ENCODE measurements around the gene WWOX. TPM values are rescaled to one million over a fixed set of nuclear protein-coding genes. Genes with fewer than 3 reads are reported as not detected.

Gene WWOX
- total RNA-seq, 4 donors from 2014 or later = 135 to 209 (median 159) TPM

DNA sequence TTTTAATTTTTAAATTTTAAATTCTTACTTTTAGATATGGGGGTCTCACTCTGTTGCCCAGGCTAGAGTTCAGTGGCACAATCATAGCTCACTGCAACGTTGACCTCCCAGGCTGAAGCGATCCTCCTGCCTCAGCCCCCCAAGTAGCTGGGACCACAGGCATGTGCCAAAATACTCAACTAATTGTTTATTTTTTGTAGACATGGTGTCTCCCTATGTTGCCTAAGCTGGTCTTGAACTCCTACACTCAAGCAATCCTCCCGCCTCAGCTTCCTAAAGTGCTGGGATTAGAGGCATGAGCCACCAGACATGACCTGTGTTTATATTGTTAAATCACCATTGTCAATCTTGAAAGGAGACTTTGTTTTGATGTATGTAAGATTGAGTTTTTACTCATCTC lies 332.2 kb downstream of the WWOX start:
- Histone ChIP-seq H3K27me3 (no peaks in the 10 kb centered on the region), H3K27ac (no peak overlapping the region), H3K36me3 (no peaks in the 10 kb centered on the region), H3K4me1 (peaks cover 14 to 18% of the 10 kb centered on the region in 2 donors), H3K9me3 (no peaks in the 10 kb centered on the region), H3K4me3 (replicated peaks in 1 of 3) (no peak overlapping the region)
- WGBS, 2 donors = 94 to 96% methylated on average over 3 of the region's 3 CpGs
- DNase-seq = no peak
- TF ChIP-seq POLR2A (IDR thresholded peaks at IDR 0.05) = no peak
- TF ChIP-seq, protein P1, sequence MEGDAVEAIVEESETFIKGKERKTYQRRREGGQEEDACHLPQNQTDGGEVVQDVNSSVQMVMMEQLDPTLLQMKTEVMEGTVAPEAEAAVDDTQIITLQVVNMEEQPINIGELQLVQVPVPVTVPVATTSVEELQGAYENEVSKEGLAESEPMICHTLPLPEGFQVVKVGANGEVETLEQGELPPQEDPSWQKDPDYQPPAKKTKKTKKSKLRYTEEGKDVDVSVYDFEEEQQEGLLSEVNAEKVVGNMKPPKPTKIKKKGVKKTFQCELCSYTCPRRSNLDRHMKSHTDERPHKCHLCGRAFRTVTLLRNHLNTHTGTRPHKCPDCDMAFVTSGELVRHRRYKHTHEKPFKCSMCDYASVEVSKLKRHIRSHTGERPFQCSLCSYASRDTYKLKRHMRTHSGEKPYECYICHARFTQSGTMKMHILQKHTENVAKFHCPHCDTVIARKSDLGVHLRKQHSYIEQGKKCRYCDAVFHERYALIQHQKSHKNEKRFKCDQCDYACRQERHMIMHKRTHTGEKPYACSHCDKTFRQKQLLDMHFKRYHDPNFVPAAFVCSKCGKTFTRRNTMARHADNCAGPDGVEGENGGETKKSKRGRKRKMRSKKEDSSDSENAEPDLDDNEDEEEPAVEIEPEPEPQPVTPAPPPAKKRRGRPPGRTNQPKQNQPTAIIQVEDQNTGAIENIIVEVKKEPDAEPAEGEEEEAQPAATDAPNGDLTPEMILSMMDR (IDR thresholded peaks at IDR 0.05) = no peak
- intact Hi-C loops (cut with DNase I) = no loop called here

DNA sequence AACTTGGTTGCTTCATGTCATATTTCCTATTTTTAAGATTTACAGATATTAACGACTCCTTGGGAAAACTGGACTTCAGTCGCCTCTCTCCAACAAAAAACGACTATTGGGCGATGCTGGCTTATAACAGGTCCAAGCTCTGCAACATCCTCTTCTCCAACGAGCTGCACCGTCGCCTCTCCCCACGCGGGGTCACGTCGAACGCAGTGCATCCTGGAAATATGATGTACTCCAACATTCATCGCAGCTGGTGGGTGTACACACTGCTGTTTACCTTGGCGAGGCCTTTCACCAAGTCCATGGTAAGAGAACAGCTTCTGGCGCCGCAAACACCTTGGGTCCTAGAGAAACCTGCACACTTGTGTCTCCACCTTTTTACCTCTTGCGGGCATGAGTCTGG lies 333.0 kb downstream of the WWOX start:
- Histone ChIP-seq H3K4me1 (peaks cover 19 to 20% of the 10 kb centered on the region in 2 donors), H3K27me3 (no peaks in the 10 kb centered on the region), H3K36me3 (no peaks in the 10 kb centered on the region), H3K9me3 (no peaks in the 10 kb centered on the region), H3K27ac (no peak overlapping the region), H3K4me3 (replicated peaks in 1 of 3) (no peak overlapping the region)
- DNase-seq = peak in 1 of 2 donors; percentile 4
- WGBS, 2 donors = 87 to 89% methylated on average over 17 of the region's 17 CpGs
- TF ChIP-seq, protein P1 (IDR thresholded peaks at IDR 0.05) = no peak
- no peak for TF ChIP-seq POLR2A (IDR thresholded peaks at IDR 0.05)
- intact Hi-C loops (cut with DNase I) = no loop called here

DNA sequence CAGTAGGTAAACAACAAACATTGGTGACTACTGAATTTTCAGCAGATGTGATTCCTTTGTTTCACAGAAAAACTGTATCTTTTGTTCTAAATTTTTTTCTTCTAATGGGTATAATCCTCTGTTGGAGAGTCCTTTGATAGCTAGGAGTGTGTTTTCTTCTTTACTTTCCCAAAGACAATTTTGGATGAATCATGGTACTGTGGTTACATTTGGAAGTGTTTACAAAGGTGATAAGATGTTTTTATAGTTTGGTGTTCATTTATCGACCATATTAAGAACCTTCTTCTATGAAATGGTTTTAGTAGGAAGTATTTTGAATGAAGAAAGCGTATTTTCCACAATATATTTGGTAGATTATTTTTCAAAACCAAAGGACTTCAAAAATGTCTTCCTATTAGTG lies 333.7 kb downstream of the WWOX start:
- Histone ChIP-seq H3K4me3 (replicated peaks in 1 of 3) (no peak overlapping the region), H3K27me3 (no peaks in the 10 kb centered on the region), H3K4me1 (peaks cover 20 to 26% of the 10 kb centered on the region in 2 donors), H3K27ac (no peak overlapping the region), H3K9me3 (no peaks in the 10 kb centered on the region), H3K36me3 (no peaks in the 10 kb centered on the region)
- DNase-seq = no peak
- WGBS, 2 donors = 83 to 92% methylated on average over 2 of the region's 2 CpGs
- TF ChIP-seq, protein P1 (IDR thresholded peaks at IDR 0.05) = no peak
- TF ChIP-seq POLR2A (IDR thresholded peaks at IDR 0.05) = no peak
- intact Hi-C loops (cut with DNase I) = no loop called here

DNA sequence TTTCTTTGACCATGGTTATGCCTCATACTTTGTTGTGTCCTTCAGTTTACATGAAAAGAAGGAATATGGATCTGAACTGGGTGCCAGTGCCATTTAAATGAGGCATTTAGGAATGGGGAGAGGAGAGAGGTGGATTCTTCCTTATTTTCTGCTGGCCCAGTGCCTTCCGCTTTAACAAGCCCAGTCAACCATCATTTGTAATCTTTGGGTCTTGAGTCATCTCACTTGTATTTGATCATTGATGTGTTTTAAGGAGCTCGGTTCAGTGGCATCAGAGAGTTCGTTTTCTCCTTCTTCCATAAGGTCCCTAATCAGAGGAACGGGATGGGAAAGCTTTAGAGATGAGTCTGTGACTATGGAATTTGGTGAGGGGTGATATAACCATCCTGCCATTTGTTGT lies 334.9 kb downstream of the WWOX start:
- no peaks in the 10 kb centered on the region for H3K36me3 ChIP-seq

DNA sequence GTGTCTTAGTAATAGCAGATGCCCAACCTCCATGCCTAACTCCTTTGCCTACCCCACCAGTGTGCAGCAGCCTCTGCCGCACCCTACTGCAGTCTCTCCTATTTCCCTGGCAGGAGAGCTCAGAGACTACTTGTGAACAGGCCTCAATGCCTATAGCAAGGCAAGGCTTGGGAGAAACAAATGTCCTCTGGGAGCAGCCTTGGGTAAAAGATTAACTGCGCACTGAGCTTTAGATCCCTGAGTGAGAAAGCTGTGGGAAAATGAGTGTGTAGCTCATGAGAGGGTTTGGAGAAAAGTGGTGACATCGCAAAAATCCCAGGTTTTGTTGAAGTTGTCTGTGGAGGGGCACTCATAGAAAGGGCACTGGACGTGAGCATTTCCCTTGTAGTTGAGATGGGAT lies 335.8 kb downstream of the WWOX start:
- no peak for DNase-seq
- Histone ChIP-seq H3K27ac (peak overlapping the region in 1 of 3 donors; percentile 26), H3K4me3 (replicated peaks in 1 of 3) (no peak overlapping the region), H3K36me3 (no peaks in the 10 kb centered on the region), H3K4me1 (peaks cover 20 to 26% of the 10 kb centered on the region in 2 donors), H3K9me3 (no peaks in the 10 kb centered on the region), H3K27me3 (no peaks in the 10 kb centered on the region)
- no peak for TF ChIP-seq POLR2A (IDR thresholded peaks at IDR 0.05)
- WGBS, 2 donors = 98 to 99% methylated on average over 4 of the region's 4 CpGs
- intact Hi-C loops (cut with DNase I) = no loop called here

More for the DNA sequence above, 334.9 kb downstream of the WWOX start:
- no peaks in the 10 kb centered on the region for H3K9me3 ChIP-seq
- peak overlapping the region in 1 of 3 donors; percentile 30 for H3K27ac ChIP-seq
- TF ChIP-seq, protein P1 (IDR thresholded peaks at IDR 0.05) = no peak
- no peak for TF ChIP-seq POLR2A (IDR thresholded peaks at IDR 0.05)
- no peaks in the 10 kb centered on the region for H3K27me3 ChIP-seq
- DNase-seq = peak; percentile 50 to 62
- peaks cover 20 to 26% of the 10 kb centered on the region in 2 donors for H3K4me1 ChIP-seq
- H3K4me3 ChIP-seq (replicated peaks in 1 of 3) = no peak overlapping the region
- 39 to 49% methylated on average over 4 of the region's 4 CpGs for WGBS, 2 donors
- intact Hi-C loops (cut with DNase I) = no loop called here

DNA sequence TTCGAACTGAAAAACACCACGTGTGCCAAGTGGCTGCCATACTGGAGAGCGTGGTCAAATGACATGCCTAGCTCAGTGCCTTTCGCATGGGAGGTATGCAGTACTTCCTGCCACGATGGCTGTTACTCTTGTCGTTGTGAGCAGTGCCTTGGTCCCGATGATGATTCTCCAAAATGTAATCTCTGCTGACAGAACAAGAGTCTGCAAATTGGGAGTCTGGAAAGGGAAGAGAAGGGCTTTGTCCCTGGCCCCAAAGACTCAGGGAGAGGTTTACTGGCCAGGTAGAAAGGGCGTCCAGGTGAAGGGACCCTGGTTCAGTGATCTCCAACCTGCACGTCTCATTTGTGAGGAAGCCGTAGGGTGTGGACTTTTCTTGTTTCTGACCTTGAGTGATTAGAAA lies 336.6 kb downstream of the WWOX start:
- Histone ChIP-seq H3K27ac (peak overlapping the region in 2 of 3 donors; percentile 20 to 43), H3K36me3 (no peaks in the 10 kb centered on the region), H3K4me1 (peaks cover 20 to 26% of the 10 kb centered on the region in 2 donors), H3K27me3 (no peaks in the 10 kb centered on the region), H3K4me3 (replicated peaks in 1 of 3) (no peak overlapping the region), H3K9me3 (no peaks in the 10 kb centered on the region)
- no peak for DNase-seq
- WGBS, 2 donors = 97% methylated on average over 10 of the region's 10 CpGs
- intact Hi-C loops (cut with DNase I) = no loop called here
- TF ChIP-seq, protein P1 (IDR thresholded peaks at IDR 0.05) = no peak
- no peak for TF ChIP-seq POLR2A (IDR thresholded peaks at IDR 0.05)

All from thyroid gland (tissue), 4 donors.